ENCODE measurements around the gene RPEL1. TPM values are rescaled to one million over a fixed set of nuclear protein-coding genes. Genes with fewer than 3 reads are reported as not detected.

RPEL1 gene
- total and polyA plus RNA-seq, 2 donors (not counting 1 experiment from before 2014, with no cell fraction given): not detected

GRCh38 chr10:103241262-103242011, 4.2 kb upstream of the RPEL1 start:
- DNase-seq: peak; percentile 39
- peaks cover 0 to 3% (median 0%) of the 10 kb centered on the region in 4 experiments for H3K27me3 ChIP-seq (replicated peaks in 1 of 4; ENCODE audit: control extremely low read depth in 1 of 4, control insufficient read depth in 3 of 4, insufficient read depth in 4 of 4, low read length in 3 of 4)
- Mint-ChIP-seq H3K27ac (no peak overlapping the region), H3K4me1 (peaks cover 23% of the 10 kb centered on the region), H3K4me3 (peak overlapping the region; percentile 34), H3K27me3 (no peaks in the 10 kb centered on the region), H3K9me3 (ENCODE audit: insufficient read depth) (no peaks in the 10 kb centered on the region)
- H3K36me3 ChIP-seq (replicated peaks in 1 of 2; ENCODE audit: control extremely low read depth in 1 of 2, control insufficient read depth in 1 of 2, extremely low read depth in 1 of 2, insufficient read depth in 2 of 2, low read length in 1 of 2): no peaks in the 10 kb centered on the region
- POLR2A ChIA-PET: no interaction called here
- ATAC-seq (ENCODE audit: low read depth): no peak
- TF ChIP-seq EZH2 (IDR thresholded peaks at IDR 0.05; ENCODE audit: borderline replicate concordance, insufficient read depth, low read depth, low read length, poor library complexity, severe bottlenecking): no peak
- TF ChIP-seq, protein P1, sequence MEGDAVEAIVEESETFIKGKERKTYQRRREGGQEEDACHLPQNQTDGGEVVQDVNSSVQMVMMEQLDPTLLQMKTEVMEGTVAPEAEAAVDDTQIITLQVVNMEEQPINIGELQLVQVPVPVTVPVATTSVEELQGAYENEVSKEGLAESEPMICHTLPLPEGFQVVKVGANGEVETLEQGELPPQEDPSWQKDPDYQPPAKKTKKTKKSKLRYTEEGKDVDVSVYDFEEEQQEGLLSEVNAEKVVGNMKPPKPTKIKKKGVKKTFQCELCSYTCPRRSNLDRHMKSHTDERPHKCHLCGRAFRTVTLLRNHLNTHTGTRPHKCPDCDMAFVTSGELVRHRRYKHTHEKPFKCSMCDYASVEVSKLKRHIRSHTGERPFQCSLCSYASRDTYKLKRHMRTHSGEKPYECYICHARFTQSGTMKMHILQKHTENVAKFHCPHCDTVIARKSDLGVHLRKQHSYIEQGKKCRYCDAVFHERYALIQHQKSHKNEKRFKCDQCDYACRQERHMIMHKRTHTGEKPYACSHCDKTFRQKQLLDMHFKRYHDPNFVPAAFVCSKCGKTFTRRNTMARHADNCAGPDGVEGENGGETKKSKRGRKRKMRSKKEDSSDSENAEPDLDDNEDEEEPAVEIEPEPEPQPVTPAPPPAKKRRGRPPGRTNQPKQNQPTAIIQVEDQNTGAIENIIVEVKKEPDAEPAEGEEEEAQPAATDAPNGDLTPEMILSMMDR (IDR thresholded peaks at IDR 0.05): no peak
- peaks cover 18 to 26% of the 10 kb centered on the region in 2 donors for H3K4me1 ChIP-seq (ENCODE audit: control insufficient read depth in 2 of 2, insufficient read depth in 2 of 2, low read length in 2 of 2)
- H3K9me3 ChIP-seq (ENCODE audit: control extremely low read depth in 1 of 3, control insufficient read depth in 2 of 3, insufficient read depth in 1 of 3, low read length in 2 of 3): no peaks in the 10 kb centered on the region
- peak overlapping the region; percentile 61 for H2AFZ ChIP-seq (ENCODE audit: insufficient read depth, low read depth, low read length, poor library complexity, severe bottlenecking)
- H4K20me1 ChIP-seq (ENCODE audit: control insufficient read depth, insufficient read depth, low read length, poor library complexity, severe bottlenecking): no peaks in the 10 kb centered on the region
- no peak overlapping the region for H3K9ac ChIP-seq (ENCODE audit: low read length)
- CTCF ChIA-PET: interaction anchor here (0.7 to 12.5 kb wide), 5 partner anchors 13 to 405 kb away, joined by 3 to 151 read pairs (median 5); partner anchors contain the start of genes CNNM2 and CYP17A1
- H3K27ac ChIP-seq (ENCODE audit: low read length in 2 of 2): no peak overlapping the region
- H3K79me2 ChIP-seq (ENCODE audit: control insufficient read depth, insufficient read depth, low read length): no peaks in the 10 kb centered on the region
- intact Hi-C loops (cut with micrococcal nuclease): no loop called here
- H3K4me2 ChIP-seq (replicated peaks; ENCODE audit: low read depth, low read length, poor library complexity, severe bottlenecking): peak overlapping the region; percentile 30
- no peak overlapping the region for H3K4me3 ChIP-seq (ENCODE audit: control extremely low read depth in 1 of 5, extremely low read depth in 1 of 5, insufficient read depth in 1 of 5, low read depth in 2 of 5, low read length in 4 of 5)
- WGBS (ENCODE audit: insufficient coverage): 32% methylated on average over 4 of the region's 7 CpGs
